GM18526 (cell line): ENCODE data around the gene DEFB123.

ENCODE experiments used
- POLR2A ChIP-seq: IDR thresholded peaks from 3 replicates; pipeline ENCODE4 v1.6.1; 2011; ENCODE audit not compliant: insufficient read length; ENCODE audit errors: extremely low read depth

Gene DEFB123

DNA sequence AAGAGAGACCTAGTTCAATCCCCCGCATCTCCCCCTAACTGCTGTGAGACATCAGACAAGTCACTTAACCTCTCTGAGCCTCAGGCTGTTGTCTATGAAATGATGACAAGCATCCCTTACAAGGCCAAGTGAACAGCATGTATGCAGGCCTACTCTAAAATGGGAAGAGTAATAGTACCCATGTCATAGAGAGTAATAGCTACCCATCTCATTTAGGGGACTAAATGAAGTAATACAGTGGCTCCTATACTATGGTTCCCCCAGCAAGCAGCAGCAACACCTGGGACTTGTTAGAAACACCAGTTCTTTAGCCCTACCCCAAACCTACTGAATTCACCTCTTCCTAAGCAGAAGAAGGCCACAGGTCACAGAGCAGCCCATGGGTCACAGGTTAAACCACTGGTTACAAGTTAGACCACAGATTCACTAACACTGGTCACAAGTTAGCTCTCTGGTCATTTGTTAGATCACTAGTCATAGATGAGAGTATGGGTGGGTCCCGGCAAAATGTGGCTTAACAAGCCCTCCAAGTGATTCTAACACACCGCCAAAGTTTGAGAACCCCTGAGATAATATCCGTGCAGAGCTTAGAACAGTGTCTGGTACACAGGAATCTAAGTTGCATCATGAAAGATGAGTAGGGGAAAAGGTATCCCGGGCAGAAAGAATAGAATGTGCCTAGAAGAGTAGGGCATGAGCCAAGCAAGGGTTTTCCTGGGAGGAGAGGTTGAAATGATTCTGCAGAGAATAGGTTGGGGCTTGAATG lies 33.1 kb downstream of the DEFB123 start:
- TF ChIP-seq POLR2A, result no peak

DNA sequence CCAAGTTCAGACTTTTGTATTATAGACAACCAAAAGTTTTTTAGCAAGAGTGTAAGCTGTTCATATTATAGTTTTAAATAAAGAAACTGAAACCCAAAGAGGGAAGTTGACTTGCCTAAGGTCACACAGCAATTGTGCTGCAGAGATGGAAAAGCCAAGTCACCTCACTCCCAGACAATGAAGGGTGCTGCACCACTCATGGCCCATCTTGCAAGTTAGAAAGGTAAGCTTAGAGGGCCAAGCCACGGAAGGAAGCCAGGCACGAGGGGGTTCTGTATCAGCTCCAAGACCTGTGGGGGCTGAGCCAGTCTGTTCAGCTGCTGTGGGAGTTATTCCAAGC lies 33.6 kb downstream of the DEFB123 start:
- no peak for TF ChIP-seq POLR2A

DNA sequence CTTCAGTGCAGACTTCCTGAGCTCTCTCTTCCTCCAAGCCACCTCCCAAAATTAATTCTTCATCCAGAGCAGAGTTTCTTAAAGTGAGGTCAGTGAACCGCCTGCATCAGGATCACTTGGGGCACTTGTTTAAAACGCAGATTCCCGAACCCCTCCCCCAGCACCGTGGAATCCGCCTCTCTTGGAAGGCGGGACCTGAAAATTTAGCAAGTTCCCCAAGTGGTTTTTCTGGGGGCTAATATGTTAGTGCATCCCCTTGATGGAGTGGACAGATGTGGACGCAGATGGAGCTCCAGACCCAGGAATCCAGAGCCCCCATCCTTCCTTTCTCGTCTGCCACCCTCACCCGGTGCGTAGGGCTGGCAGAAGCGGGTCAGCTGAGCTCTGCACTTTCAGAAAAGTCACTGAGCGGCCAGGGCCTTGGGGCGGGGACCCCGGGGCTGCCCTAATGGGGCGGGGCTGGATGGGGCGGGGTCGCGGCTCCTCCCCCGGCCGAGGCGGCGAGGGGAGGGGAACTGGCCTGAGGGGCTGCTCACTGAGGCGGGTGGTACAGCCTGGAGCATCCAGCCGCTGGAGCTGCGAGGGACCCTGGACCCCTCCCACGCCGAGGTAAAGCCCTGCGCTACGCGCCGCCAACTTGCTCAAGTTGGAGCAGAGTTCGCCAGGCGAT lies 34.5 kb downstream of the DEFB123 start, which contains the start of the genes DEFB124 and REM1:
Gene DEFB124 (minus strand): TSS at position 370 of the 670 bp plus-strand sequence. CDS start 2,114 bp downstream, outside the sequence.
Gene REM1 (plus strand): TSS at position 531 of the 670 bp plus-strand sequence. CDS start 1,158 bp downstream, outside the sequence.
- no peak for TF ChIP-seq POLR2A

DNA sequence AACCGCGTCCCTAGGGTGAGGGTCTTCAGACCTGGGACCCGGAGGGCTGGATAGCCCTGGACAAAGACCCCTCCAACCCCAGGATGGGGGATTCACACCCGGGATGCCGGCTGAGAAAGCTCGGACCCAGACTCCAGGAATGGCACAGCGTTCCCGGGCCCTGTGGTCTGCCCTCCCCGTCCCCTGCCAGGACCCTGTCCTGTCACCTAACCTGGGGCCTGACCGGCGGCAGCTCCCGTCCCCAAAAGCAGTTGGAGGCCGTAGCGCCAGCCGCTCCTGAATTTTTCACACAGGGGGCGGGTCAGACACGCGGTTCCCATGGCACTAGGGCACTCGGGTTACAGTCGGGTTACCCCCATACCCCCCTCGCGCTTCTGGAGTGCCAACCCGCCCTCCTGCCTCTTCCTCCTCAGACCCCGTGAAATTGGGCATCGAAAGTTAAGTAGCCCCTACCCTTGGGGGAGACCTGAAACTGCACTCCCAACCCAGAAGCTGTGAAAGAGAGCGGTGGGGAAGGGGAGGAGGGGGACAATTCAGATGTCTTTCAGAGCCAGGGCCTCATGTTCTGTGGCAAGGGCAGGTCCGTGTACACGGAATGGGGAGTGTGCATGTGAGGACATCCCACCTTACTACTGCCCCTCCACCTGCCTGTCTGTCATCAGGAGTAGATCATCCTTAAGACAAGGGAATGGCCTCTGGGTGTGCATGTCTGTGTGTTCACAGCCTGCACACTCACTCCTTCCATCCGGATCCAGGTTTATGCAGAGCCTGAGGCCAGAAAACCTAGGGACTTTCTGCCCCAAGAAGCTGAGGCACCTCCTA lies 35.3 kb downstream of the DEFB123 start:
- TF ChIP-seq POLR2A, result no peak

DNA sequence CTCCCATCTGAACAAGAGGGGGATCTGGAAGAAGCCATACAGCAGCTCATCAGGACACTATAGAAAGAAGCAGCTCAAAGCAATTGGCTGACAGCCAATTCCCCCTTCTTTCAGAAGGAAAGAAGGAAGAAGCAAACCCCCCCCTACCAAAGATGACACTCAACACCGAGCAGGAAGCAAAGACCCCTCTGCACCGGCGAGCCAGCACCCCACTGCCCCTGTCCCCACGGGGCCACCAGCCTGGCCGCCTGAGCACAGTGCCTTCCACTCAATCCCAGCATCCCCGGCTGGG lies 35.8 kb downstream of the DEFB123 start:
- no peak for TF ChIP-seq POLR2A

DNA sequence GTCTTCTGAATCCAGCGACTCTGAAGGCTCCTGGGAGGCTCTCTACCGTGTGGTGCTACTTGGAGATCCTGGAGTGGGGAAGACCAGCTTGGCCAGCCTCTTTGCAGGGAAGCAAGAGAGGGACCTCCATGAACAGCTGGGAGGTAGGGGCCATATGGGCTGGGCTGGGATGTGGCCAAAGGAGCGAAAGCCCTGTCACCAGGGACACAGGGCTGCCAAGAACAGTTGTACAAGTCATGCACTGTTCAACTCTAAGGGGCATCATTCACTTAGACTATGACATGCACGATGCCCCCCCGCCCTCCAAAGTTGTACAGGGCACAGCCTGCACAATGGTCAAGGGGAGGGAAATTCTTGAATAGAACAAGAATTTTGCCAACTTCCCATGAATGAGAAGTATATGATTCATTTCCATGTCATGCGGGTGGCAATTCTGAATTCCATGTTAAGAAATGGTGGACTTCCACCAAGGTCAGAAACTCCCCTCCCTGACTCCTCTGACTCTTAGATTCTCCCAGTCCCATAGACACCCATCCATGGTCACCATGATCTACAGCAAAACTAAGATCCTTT lies 36.3 kb downstream of the DEFB123 start:
- no peak for TF ChIP-seq POLR2A

DNA sequence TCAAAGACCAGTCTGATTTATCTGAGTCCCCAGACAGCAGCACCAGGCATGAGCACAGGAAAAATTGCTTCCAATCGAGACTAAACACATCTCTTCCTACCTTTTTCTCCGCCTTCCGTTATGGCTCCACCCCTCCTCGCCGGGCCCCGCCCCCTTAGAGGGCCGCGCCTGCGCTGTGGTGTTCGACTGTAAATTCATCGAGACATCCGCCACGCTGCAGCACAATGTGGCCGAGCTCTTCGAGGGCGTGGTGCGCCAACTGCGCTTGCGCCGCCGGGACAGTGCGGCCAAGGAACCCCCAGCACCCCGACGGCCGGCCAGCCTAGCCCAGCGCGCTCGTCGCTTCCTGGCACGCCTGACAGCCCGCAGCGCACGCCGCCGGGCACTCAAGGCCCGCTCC lies 43.6 kb downstream of the DEFB123 start:
- TF ChIP-seq POLR2A, result no peak

DNA sequence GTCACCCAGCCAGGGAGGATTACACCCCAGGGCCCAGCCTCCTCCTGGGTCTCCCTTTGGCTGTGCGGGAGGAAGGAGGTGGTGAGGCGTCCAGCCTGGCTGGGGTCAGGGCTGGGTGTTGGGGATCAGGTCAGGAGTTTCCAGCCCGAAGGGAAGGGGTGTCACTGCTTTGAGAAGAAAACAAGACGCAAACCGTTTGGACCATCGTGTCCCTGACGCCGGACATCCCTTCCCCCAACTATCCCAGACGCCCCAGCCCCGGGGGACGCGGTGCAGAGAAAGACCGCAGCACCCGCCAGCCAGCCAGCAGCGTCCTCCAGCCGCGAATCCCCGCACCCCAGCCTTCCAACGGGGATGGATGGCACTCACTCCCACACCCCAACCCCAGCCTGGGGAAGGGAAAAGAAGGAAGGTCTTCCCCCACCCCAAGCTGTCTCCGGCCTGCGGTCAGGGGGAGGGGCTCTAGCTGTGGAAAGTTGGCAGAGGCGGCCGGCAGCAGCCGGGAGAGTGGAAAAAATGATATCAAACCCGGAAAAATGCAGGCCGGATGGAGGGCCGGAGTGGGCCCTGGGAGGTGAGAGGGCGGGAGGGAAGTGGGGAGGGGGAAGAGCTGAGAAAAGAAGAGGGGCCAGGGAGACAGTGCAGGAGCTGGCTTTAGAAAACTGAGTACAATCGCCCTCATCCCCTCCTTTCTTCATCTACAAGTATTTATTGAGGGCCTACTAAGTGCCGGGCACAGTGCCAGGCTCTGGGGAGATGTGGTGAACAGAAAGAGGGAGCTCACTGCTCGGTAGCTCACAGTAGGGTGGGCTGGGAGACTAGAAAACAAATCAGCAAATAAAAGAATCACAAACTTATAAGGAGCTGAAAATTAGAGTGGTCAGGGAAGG lies 45.3 kb downstream of the DEFB123 start:
- no peak for TF ChIP-seq POLR2A

DNA sequence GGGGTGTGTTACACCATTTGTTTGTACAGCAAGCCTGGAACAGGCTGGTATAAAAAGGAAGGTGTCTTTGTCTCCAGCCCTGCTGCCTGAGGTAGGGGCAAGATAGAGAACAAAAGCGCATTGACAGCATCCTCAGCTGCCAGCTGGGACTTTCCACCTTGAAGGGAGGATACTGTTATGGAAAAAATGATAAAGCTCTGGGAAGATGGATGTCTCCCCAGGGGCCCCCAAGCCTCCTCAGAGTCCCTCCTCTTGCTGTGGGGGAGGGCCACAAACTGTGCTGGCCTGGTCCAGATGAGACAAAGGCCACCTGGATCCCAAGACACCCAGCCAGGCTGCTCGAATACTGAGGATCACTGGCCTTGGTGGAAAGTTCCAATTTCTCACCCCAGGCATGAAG lies 47.7 kb downstream of the DEFB123 start:
- TF ChIP-seq POLR2A, result no peak

DNA sequence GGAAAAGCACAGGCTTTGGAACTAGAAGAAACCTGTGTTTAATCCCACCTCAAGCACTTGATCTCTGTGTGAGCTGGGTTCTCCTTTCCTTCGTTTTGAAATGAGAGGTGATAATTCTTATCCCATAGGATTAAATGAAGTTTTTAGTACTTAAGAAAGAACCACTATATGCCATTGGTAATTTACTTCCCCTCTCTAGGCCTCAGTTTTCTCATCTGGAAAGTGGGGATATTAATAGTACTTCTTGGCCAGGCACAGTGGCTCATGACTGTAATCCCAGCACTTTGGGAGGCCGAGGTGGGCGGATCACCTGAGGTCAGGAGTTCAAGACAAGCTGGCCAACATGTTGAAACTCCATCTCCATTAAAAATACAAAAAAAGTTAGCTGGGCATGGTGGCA lies 48.7 kb downstream of the DEFB123 start:
- no peak for TF ChIP-seq POLR2A

DNA sequence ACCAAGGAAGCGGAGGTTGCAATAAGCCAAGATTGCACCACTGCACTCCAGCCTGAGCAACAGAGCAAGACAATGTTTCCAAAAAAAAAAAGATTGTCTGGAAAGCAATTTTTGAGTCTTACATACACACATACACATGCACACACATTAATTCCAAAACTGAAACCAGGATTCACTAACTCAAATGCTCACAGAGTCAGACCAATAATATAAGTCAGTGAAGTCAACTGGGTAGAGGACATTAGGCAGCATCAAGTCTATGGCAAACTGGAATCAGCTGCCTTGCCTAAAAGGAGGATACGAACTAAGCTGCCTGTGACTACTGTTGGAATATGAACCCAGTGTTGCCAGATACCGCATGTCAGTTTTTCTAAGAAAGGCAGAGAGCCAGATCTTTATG lies 50.3 kb downstream of the DEFB123 start:
- TF ChIP-seq POLR2A, result no peak

DNA sequence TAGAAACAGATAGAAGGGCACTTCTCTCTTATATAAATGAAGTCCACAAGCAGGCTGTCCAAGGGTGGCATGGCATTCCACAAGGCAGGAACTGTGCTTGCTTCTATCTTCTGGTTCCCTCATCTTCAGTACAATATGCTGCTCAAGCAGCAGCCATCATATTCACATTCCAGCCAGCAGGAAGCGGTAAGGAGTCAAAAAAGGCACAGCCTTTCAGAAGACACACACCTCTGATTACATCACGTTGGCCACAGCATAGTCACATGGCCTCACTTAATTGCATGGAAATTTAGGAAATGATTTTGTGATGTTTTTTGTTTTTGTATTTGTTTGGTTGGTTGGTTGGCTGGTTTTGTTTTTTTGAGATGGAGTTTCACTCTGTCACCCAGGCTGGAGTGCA lies 53.7 kb downstream of the DEFB123 start:
- no peak for TF ChIP-seq POLR2A

DNA sequence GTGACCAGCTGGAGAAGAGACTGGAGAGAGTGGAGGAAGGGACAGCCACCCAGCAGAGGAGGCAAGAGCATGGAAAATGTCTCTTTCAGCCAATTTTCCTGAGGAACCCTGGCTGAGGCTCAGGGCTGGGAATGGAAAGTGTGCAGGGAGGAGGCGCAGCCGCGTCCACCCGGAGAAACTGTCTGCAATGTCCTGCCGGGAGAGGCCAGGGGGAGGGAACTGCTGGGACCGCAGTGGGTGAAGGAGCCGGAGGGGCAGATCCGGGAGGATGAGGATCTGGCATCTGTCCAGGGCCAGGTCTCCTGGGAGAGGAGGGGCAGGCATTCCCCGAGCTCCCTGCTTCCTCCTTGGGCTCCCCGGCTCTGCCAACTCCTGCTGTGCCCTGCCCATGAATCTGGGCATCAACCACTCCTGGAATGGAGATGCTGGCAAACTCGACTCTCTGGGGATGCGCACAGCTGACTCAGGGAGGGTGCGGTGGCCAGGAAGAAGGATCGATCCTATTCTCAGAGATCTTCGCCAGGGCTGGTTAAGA lies 56.4 kb downstream of the DEFB123 start:
- TF ChIP-seq POLR2A, result no peak

DNA sequence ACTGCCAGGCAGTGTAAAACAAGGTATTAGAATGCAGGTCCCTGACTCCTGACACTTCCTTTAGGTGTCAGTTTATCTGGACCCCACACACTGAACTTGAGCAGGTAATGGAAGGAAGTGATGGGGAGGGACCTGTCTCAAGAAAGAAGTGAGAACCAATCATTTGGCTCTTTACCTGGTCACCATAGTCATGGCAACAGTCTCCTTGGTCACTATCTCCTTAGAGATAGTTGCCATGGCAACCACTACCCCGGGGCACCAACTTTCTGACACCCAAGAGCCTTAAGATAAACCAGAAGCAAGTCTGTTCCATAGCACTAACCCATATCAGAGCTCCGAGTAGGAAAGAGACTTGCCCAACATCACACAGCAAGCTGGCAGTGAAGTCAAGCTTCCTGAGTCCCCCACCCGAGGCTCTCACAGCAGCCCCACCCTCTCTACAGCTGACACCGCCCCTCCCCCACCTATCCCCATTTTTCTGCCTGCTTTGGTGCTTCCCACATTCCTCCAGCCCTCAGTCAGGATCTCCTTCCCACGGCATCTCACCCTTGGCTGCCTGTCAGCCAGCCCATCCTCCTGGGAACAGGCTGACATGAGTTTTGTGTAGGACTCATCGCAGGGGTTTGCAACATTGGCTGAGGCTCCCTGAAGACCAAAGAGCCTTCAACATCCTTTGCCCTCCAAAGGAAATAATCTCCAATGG lies 57.6 kb downstream of the DEFB123 start:
- TF ChIP-seq POLR2A, result no peak
